ENCODE measurements around the gene UHRF1.

The UHRF1 gene

DNA sequence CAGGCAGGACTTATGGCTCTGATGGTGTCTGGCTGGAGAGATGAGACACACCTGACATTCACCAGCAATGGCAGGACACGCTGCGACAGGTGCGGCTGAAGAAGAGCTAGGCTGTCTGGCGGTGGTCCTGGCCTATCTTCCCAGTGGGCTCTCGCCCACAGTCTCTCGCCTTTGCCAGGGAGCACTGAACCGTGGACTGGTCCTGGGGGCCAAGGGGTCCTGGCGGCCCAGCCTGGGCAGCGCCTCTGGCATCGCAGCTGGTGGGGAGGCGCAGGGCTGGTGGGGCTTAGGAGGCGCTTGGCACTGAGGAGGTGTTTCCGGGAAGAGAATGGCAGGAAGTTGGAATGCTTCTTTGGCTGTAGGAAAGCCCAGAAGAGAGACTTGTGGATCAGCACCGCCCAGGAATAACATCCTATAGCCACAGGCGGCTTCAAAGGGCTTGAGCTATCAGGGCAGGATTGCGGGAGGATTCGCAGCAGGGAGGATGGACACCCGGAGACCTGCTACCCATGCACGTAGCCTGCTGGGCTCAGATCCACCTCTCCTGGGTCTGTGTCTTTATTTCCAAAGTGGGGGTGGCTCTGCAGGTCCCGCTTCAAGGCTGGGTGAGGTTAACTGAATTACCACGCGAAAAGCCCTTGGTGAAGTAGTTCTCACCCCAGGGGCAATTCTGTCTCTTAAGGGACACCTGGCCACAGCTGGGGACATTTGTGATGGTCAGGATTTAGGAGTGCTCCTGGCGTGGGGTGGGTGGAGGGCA lies 74.2 kb downstream of the UHRF1 start:
- DNase-seq (ENCODE audit: low read depth) = no peak
- no peak for TF ChIP-seq CTCF (IDR thresholded peaks at IDR 0.05; ENCODE audit: control insufficient read depth, extremely low read depth, insufficient read depth)
- no peak overlapping the region for H3K4me3 ChIP-seq (ENCODE audit: low read depth, low read length)

DNA sequence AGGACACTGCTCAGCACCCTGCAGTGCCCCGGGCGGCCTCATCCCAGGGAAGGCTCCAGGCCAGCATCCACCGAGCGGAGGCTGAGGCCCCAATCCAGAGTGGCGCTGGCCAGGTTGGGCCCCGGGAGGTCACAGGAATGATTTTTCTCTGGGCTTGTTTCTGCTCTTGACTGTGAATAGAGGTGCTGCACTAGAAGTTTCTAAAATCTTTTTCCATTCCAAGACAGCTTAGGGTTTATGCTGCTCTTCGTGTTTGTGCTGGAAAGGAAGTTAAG lies 74.7 kb downstream of the UHRF1 start:
- no peak for DNase-seq (ENCODE audit: low read depth)
- TF ChIP-seq CTCF (IDR thresholded peaks at IDR 0.05; ENCODE audit: control insufficient read depth, extremely low read depth, insufficient read depth) = no peak

DNA sequence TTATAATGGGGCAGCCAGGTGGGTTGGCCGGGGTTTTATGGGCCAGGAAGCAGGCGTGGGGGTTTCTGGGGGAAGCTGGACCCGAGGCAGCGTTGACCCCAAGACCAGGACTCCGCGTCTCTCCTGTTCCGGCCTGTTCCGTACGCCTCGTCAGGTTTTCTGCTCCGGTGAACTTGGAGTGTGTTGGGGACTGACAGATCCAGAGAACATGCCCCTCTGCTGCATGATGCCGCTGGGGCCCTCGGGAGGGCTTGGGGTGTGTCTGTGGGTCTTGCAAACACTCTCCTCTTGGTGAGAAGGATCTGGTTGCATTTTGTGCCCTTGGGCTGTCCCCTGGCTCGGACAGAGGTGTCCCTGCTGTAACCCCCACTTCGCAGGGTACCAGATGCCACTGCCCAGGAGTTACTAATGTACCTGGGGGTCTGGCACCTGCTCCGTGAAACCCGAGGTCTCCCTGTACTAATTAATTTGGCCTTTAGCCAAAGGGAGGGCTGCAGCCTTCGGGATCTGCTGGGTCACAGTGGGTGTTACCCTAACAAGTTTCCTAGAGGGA lies 75.2 kb downstream of the UHRF1 start:
- TF ChIP-seq CTCF (IDR thresholded peaks at IDR 0.05; ENCODE audit: control insufficient read depth, extremely low read depth, insufficient read depth) = no peak
- DNase-seq (ENCODE audit: low read depth) = no peak
- H3K4me3 ChIP-seq (ENCODE audit: low read depth, low read length) = no peak overlapping the region

More for the DNA sequence above, 74.7 kb downstream of the UHRF1 start:
- no peak overlapping the region for H3K4me3 ChIP-seq (ENCODE audit: low read depth, low read length)

GRCh38 chr19:4985551-4985991 lies 76.3 kb downstream of the UHRF1 start:
- no peak for TF ChIP-seq CTCF (IDR thresholded peaks at IDR 0.05; ENCODE audit: control insufficient read depth, extremely low read depth, insufficient read depth)
- no peak overlapping the region for H3K4me3 ChIP-seq (ENCODE audit: low read depth, low read length)
- DNase-seq (ENCODE audit: low read depth) = no peak

GRCh38 chr19:4986056-4986455 lies 76.8 kb downstream of the UHRF1 start:
- H3K4me3 ChIP-seq (ENCODE audit: low read depth, low read length) = no peak overlapping the region
- no peak for TF ChIP-seq CTCF (IDR thresholded peaks at IDR 0.05; ENCODE audit: control insufficient read depth, extremely low read depth, insufficient read depth)
- no peak for DNase-seq (ENCODE audit: low read depth)

GRCh38 chr19:4986471-4986891 lies 77.2 kb downstream of the UHRF1 start:
- TF ChIP-seq CTCF (IDR thresholded peaks at IDR 0.05; ENCODE audit: control insufficient read depth, extremely low read depth, insufficient read depth) = no peak
- H3K4me3 ChIP-seq (ENCODE audit: low read depth, low read length) = no peak overlapping the region
- DNase-seq (ENCODE audit: low read depth) = no peak

GRCh38 chr19:4987256-4987655 lies 78.0 kb downstream of the UHRF1 start:
- DNase-seq (ENCODE audit: low read depth) = no peak
- no peak for TF ChIP-seq CTCF (IDR thresholded peaks at IDR 0.05; ENCODE audit: control insufficient read depth, extremely low read depth, insufficient read depth)
- H3K4me3 ChIP-seq (ENCODE audit: low read depth, low read length) = no peak overlapping the region

Measured in LNCaP clone FGC (cell line).